Muscle of back (tissue), 11 donors: ENCODE results near the gene SLX9. TPM values are rescaled to one million over a fixed set of nuclear protein-coding genes. Genes with fewer than 3 reads are reported as not detected.

ENCODE experiments used
- DNase-seq, 3 donors: peaks; one replicate each; pipeline versions ENCODE4 v3.0.0 to v3.0.0-alpha.2; 2013
- polyA plus RNA-seq, 10 donors: library from polyadenylated mRNA; unstranded; fragments of 120-200 nt; gene quantifications; one replicate each; pipeline ENCODE4 v1.2.1, GENCODE V29; 2013; ENCODE audit not compliant: insufficient read length in 10 of 10

The SLX9 gene
- polyA plus RNA-seq, 10 donors, result 13.2 to 22.1 (median 15.8) TPM

DNA sequence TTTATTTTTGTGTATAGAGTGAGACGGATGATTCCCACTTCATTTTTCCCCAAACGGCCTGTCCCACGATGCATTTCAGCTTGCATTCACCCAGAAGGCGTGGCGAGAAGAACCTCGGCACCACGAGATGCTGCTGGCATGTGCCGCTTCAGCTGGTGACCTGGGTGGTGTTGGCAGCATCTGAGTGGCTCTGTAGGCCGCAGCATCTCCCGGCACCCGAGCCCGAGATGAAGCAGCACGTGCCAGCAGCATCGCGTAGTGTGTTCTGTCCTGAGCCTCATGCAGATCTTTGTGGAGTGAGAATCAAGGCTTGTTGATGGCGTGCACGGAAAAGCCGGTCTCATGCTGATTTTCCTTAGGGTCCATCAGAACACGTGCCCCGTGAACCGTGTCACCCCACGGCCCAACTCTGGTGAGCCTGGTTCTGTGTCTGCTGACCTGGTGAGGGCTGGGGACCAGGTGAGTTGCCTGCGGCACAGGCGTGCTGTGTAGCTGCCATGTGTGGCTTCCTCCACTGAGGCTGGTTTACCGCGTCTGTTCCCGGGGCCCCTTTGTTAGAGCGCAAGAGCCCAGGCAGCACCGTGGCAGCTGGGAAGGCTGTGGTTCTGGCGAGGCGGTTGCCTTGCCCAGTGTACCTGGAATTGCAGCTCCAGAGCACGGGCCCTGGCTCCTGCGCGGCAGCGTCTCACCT, 16.7 kb downstream of the SLX9 start:
- no peak for DNase-seq

DNA sequence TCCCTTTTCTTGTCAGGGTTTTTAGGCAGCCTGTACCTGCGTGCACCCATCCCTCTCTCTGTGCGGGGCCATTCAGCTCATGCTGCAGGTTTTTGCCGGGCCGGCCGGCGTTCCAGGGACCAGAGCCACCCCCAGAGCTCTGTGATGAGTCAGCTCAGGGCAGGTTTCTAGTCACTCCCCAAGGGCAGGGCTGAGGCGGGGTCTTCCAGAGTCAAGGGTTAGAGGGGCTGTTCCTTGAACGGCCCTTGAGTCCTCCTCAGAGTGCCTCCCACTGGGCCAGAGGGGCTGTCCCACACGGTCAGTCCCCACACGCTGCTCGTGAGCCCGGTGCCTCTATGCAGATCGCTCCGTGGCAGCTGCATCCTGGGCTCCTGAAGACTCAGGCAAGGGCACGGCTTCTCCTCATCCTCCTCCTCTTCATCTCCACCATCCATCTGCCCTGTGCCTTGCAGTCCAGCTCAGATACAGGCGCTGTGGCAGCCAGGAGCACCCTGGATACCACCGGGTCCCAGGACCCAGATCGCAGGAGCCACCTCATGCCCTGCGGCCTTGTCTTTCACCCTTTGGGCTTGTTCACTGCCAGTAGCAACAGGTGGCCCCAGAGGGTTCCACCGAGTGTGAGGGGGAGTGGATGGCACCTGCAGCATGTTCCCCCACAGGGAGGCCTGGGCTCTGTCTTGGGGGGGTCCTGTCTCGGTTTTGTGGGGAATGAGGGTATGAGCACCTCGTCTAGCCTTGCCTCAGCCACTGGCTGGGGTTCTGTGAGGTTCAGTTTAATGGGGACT, 17.4 kb downstream of the SLX9 start:
- no peak for DNase-seq

DNA sequence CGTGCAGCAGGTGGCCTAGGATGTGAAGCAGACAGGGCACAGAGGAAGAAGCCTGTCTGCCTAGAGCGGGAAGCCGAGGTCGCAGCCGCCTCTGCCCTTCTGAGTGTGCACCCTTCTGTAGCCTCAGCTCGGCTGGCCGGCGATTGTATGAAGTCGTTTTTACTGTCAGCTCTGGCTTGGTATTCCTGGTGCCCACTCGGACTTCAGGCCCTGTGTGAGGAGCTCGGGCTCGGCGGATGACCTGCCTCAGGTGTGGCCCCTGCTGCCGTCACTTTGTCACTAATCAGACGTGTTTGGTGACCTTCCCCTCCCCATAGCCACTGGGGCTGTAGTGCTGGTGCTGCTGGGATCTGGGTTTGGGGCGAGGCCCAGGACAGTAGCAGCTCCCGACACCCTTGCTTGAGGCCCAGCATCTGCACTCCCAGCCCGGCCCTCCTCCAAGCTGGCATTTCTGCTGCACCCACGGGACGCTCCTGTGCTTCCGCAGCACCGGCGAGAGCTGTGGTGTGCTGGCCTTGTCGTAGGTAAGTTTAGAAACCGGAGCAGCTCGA, 18.1 kb downstream of the SLX9 start:
- DNase-seq, result no peak

DNA sequence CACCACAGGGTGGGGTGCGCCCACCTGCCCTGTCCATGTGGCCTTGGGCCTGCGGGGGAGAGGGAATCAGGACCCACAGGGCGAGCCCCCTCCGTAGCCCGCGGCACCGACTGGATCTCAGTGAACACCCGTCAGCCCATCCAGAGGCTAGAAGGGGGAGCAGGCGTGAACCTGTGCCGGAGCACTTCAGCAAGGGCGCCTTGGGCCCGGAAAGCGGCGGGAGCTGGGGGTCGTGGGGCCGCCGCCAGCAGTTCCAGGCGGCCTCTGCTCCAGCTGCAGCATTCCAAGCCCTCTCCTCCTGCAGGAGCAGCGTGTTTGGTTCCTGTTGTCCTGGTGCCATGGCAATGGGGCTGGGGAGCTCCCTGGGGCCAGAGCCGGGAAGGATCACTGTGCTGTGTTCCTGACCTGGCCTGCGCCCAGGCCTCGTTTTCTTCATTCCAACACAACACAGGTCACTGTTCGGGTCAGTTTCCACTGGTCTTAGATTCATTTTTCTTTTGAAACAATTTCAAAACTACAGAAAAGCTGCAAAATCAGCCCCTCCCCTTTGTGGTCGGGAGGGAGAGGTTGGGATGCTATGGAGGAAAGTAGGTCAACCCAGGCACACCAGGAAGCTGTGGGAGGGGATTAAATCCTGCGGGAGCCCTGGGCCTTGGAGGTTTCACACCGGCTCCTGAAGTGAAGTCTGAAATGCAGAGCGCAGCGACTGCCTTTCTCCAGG, 18.8 kb downstream of the SLX9 start:
- DNase-seq, result peak; percentile 73 to 97 (median 96)

DNA sequence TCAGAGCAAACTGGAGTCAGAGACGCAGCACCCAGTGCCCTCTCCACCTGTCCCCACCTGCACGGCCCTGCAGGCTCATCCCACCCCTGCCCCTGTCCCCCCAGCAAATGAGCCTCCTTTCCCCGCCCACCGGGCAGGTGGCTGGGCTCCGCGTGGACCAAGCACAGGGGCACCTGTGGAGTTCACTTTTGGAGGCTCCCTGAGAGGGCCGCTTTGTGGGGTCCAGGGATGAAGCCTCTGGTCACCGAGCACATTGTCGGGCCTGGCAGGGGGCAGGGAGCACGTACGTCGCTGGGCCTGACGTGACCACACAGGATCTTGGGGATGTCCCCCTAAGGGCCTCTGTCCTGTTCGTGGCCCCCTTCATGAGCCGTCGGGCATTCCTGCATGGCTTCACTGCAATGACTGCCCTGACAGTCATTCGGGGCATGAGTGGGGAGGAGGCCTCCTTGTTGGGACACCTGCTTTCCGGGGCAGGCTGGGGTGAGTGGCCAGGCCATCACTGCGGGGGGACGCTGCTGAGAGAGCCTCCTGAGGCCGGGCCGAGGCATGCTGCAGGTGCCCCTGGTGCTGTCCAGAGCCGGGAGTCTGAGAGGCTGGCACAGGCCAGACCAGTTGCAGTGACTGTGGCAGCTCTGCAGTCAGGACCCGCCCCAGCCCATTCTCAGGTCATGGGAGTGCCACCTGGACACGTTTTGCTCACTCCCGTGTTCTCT, 19.7 kb downstream of the SLX9 start:
- DNase-seq, result no peak

DNA sequence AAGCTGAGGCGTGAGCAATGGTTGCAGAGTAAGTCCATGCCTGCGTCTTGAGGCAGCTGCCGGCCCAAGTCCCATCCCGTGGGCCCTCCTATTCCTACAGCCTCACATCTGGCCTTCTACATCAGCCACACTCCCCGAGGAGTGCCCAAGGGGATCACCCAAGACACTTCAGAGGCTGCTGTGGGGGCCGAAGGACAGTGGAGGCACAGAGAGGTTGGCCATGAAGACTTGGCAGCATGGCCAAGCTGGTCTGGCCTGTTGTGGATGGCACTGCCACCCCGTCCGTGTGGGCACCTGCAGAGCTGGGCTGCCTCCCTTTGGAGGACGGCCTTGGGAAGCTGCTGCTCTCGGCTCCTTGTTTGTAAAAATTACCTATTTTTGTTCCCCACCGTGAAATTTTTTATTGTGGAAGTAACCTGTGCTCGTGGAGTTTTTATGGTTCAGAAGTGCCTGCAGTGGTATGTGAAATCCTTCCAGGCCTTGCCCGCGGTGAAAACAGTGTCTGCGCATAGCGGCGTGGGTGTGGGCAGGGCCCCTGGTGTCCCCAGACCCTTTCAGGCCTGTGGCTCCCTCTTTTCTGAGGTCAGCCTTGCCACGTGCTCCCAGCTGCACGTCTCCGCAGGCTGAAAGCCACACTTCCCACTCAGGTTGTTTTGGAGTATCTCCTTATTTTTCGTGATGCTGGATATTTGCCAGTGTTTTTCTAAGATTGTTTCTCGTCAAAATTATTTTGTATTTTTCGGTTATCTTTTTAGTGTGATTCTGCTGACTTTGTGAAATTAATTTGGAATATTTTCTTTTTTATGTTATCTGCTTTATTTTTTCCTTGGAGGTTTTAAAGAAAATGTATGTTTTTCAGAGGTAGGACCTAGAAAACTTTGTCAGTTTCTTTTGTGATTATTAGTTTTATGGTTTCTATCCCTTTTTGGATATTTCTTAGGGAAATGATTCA, 20.6 kb downstream of the SLX9 start:
- no peak for DNase-seq

DNA sequence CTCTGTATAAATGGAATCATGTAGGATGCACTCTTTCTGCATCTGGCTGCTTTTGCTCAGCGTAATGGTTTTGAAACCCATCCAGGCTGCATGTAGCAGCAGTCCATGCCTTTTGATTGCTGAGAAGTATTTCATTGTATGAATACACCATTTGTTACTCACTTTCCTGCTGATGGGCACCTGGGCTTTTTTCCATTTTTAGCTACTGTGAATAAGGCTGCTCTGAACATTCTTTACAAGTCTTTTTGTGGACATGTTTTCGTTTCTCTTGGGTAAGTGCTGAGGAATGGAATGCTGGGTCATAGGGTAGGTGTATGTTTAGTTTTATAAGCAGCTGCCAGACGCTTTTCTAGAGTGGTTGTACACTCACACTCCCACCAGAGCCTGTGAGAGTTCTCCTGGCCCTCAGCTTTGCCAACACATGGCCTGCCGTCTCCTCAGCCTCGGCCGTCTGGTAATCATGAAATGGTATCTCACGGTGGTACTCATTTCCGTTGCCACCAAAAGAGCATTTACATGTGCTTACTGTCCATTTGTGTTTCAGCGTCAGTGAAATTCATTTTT, 22.7 kb downstream of the SLX9 start:
- peak; percentile 63 to 92 (median 79) for DNase-seq

DNA sequence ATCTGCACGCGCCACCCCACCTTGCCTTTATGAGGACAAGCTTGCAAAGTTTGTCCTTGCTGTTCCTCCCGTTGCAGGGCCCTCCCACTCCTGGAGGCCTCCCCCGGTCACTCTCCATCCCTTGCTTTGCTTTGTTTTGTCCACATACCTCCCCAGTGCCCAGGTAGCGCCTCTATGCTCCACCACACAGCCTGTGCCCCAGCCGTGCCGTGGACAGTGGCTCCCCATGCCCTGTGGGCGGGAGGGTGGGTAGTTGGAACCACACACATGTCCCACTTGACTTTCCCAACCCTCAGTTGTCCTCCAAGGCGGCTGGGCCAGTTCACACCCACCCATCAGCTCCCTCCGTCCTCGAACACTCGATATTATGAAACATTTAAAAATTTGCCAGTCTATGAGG, 24.6 kb downstream of the SLX9 start:
- DNase-seq, result no peak

DNA sequence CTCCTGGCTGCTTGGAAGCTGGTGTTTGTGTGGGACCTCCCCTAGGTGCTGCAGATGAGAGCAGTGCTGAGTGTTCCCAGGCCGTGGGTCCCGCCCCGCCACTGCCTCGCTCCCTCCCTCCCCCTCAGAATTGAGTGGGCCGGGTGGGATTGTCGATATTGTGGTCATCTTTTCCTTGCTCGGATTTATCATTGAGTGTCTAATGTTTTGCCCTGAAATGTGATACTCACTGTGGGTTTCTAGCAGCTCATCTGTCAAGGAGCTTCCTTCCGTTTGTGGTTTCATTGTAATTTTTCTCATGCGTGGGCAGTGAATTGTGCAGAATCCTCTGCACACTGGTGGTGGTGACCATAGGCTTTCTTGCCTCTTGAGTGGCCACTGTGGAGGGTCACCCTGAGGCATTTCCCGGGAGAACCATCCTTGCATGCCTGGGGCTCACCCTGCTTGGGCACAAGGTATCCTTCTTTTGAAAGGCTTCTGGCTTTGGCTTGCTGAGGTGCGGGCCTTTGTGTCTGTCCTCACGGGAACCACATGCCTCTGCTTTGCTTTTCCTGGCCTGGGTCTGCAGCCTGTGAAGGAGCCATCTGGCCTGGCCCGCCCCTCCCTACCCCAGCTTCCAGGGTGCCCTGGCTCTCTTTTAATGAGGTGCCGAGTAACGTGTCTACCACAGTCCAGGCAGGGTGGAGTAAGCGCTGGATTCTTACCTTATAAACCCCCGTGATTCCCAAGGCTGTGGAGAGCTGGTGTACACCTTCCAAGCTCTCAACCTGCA, 25.6 kb downstream of the SLX9 start:
- DNase-seq, result peak in 2 of 3 donors; percentile 34 to 69

DNA sequence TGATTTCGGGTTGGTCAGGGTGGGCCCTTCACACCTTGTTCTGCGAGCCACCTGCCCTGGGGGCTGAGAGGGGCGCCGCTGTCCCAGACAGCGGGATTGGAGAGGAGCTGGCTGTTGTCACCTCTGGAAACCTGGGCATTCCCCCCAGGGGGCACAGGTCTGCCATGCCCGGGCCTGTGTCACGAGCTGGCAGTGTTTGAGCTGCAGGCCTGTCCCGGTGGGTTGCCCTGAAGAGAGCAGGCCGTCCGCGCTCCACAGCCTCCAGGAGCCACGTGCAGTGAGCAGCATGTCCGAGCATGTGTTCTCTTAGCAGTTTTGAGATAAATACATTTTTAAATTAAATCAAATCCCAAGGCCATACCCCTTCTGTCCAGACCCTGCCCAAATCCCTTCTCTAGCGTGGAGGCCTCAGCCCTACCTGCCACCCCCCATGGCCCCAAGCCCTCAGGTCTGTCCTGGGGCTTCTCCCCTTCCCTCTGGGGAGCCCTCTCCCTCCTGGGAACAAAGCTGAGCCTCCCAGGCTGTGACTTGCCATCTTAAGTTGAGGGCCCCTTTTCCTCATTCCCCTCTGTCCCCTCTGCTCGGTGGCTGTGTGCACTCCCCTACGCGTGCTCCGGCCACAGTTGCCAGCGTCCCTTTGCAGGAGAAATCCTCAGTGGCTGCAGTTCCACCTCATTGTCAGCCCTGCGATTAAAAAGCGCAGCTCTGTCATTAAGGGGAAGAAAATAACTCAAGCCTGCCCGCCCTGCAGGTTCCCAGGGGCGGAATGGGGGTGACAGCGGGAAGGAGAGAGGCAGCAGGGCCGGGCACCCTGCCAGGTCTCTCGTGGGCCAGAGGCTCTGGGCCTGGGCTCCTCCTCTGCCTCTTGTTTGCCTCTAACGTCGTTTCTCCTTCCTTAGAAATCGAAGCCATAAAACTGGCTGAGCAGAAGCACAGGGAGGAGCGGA, 26.6 kb downstream of the SLX9 start:
- peak in 2 of 3 donors; percentile 53 to 67 for DNase-seq

DNA sequence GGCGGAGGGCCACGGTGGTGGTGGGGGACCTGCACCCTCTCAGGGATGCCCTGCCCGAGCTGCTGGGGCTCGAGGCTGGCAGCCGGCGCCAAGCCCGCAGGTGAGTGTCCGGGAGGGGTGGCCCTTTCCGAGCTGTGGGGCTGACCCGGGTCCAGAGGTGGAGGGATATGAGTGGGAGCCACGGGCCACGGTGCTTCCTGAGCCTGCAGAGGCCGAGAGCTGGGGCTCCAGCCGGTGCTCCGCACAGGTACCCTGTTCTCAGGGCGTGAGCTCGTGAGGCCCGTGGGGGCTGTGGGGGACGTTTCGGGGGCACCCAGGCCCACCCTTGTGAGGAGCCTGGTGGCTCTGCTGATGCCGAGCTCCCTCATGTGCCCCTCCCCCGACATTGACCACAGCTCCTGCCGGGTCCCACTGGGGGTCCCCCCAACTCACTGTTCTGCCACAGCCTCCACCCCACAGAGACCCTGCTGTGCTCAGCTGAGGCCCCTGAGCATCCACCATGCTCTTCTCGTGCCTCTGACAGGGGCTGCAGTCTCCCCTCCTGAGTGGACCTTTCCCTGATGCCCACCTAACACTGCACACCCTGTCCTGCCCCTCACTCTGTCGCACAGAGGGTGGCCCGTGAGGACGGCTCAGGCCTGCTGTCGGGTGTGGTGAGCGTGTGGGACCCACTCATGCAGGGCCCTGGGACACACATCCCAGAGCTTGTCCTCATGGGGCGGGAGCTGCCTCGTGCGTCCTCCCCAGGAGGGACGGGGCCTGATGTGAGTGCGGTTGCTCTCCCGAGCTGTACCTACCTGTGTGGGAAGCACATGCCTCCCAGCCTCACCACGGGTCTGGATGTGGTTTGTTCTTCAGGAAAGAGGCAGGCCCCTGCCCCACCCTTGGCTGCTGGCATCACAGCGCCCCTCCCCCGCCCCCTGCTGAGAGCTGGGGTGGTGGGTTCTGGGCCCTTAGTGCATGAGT, 27.5 kb downstream of the SLX9 start:
- peak in 1 of 3 donors; percentile 23 for DNase-seq

DNA sequence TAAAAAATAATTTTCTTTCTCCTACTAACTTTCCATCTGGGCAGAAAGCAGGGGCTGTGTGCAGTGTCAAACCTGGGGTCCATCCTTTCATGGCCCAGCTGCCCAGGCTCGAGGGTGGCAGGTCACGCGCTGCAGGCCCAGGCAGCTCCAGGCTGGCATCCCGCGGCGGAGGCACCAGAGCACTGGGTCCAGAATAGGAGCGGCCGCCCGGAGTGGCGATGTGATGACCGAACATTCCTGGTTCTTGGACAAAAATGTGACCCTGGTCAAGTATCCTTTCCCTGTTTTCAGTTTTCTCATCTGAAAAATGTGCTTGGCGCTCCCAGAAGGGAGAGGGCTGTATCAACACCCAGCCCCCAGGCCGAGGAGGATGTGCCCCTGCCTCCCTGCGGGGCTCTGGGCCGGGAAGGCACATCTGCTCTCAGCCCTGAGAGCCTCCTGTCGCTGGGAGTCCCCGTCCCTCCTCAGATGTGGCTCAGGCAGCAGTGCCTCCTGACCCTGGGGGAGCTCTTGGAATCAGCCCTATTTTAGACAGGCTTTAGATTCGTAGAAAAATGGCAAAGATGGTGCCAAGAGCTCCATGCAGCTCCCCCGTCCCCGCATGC, 29.3 kb downstream of the SLX9 start:
- peak in 1 of 3 donors; percentile 22 for DNase-seq

DNA sequence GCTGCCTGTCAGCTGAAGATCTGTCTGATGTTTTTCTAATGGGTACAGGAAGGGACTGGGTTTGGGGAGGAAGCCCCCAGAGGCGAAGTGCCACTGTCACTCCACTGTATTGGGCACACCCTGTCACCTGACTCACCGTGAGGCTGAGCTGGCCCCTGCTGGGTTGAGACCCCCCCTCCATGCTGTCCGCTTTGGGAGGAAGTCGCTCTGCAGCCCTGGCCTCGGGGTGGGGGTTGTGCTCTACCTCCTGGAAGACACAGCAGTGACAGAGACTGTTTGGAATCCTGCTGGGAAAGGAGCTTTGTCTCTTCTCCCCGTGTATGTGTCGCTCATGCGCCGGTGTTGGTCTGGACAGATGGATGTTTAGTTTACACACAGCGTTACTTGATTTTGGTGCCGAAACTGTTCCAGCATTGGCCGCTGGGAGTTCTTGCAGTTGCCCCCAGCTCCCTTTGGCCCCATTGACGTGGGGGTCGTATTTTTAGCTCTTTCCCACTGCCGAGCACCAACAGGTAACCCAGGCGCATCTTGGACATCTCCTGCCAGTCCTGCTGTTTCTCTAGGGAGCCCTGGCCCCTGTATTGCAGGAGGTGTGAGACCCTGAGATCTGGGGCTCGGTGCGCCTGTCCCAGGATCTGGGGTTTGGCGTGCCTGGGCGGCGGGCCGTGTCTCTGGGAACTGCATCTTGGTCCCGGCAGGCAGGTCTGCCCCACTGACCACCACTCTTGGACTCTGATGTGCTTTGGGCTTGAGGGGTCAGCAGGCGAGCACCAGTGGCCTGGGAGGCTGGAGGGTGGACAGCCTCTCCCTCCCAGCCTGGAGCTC, 30.3 kb downstream of the SLX9 start:
- peak in 2 of 3 donors; percentile 46 to 68 for DNase-seq

DNA sequence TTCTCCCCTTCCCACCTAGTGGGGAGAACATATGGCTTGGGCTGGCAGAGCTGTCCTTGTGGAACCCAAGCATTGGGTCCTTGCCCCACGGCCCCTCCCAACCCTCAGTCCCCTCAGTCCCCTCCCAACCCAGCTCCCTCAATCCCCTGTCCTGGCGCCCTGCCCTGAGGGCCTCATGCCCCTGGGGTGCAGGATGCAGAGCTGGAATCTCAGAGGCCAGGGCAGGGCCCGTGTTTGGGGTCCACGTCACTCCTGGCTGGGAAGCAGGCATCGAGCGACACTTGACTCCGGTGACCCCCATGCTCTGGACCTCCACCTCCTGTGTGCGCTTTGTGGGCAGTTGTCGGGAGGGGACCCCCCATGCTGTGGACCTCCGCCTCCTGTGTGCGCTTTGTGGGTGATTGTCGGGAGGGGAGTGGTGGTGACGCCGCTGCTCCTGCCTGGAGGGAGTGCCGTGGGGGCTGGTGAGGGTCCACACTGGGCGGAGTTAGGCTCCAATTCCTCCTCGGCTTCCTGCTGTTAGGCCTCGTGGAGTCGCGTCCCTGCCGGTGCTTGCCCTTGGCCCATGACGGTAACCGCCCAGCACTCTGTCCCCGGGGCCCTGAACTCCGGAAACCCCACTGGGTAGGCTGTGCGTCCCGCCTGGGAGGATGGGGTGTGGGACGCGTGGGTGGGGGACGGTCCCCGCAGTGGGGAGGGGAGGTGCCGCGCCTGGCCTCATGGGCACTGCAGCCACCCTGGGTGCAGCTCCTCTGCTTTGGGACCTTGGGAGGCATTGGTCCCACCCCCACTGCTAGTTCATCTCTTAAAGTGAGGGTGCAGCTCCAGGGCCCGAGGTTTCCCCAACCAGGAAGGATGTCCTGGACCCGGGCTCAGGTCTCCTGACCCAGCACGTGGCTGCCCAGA, 31.2 kb downstream of the SLX9 start:
- peak in 1 of 3 donors; percentile 6 for DNase-seq

DNA sequence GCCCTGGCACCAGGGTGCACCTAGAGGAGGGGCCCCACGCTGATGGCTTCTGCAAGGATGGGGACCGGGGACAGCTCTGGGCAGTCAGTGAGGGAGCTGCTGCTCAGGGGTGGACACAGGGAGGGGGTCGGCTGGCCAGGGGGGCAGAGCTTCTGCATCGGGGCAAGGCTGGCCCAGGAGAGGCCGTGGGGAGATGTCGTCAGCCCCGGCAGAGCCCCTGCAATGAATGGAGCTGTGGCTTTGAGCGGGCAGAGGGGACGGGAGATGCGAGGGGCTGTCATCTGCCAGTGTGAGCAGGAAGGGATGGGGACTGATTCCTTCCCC, 31.8 kb downstream of the SLX9 start:
- DNase-seq, result no peak
